Ishikawa (cell line): ENCODE measurements around the gene EPB41L2.

Source experiments
- CEBPB ChIP-seq: IDR thresholded peaks from 2 replicates; pipeline ENCODE4 v1.6.1; 2012
- CREB1 ChIP-seq: IDR thresholded peaks from 2 replicates; pipeline ENCODE4 v1.6.1; 2012; ENCODE audit warnings: low read depth
- EGR1 ChIP-seq: IDR thresholded peaks from 2 replicates; pipeline ENCODE4 v1.6.1; 2012
- EP300 ChIP-seq: IDR thresholded peaks from 2 replicates; pipeline ENCODE4 v1.6.1; 2012; ENCODE audit warnings: borderline replicate concordance
- FOXM1 ChIP-seq: IDR thresholded peaks from 2 replicates; pipeline ENCODE4 v1.6.1; 2012; ENCODE audit warnings: low read depth, borderline replicate concordance
- NFIC ChIP-seq: IDR thresholded peaks from 2 replicates; pipeline ENCODE4 v1.6.1; 2012
- RAD21 ChIP-seq: IDR thresholded peaks from 2 replicates; pipeline ENCODE4 v1.6.1; 2012; ENCODE audit warnings: low read depth
- TAF1 ChIP-seq: IDR thresholded peaks from 2 replicates; pipeline ENCODE4 v1.6.1; 2012; ENCODE audit warnings: low read depth, mild to moderate bottlenecking
- TCF12 ChIP-seq: IDR thresholded peaks from 2 replicates; pipeline ENCODE4 v1.6.1; 2012; ENCODE audit warnings: low read depth
- TEAD4 ChIP-seq: IDR thresholded peaks from 2 replicates; pipeline ENCODE4 v1.6.1; 2012
- YY1 ChIP-seq: IDR thresholded peaks from 2 replicates; pipeline ENCODE4 v1.6.1; 2012; ENCODE audit warnings: low read depth
- TF ChIP-seq, protein P1 (sequence below): IDR thresholded peaks from 2 replicates; pipeline ENCODE4 v1.6.1; 2012; ENCODE audit warnings: low read depth, mild to moderate bottlenecking
- TF ChIP-seq, protein P2 (sequence below): IDR thresholded peaks from 2 replicates; pipeline ENCODE4 v1.6.1; 2012
- TF ChIP-seq, protein P3 (sequence below): IDR thresholded peaks from 2 replicates; pipeline ENCODE4 v1.6.1; 2012

DNA sequence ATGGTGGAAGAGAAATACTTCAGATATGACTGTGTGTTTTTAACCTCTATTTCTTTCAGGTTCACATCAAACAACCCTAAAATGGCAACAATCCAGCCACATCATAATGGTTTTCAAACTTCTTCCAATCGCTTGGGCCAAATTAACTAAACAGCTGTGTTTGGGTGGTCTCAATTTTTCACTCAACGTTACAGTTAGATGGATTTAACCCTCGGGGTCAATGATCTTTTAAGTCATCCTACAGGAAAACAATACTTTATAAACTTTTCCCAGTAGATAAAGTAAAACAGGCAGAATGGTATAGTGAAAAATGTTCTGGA is 60.4 kb downstream of the EPB41L2 start:
- TF ChIP-seq, protein P1, sequence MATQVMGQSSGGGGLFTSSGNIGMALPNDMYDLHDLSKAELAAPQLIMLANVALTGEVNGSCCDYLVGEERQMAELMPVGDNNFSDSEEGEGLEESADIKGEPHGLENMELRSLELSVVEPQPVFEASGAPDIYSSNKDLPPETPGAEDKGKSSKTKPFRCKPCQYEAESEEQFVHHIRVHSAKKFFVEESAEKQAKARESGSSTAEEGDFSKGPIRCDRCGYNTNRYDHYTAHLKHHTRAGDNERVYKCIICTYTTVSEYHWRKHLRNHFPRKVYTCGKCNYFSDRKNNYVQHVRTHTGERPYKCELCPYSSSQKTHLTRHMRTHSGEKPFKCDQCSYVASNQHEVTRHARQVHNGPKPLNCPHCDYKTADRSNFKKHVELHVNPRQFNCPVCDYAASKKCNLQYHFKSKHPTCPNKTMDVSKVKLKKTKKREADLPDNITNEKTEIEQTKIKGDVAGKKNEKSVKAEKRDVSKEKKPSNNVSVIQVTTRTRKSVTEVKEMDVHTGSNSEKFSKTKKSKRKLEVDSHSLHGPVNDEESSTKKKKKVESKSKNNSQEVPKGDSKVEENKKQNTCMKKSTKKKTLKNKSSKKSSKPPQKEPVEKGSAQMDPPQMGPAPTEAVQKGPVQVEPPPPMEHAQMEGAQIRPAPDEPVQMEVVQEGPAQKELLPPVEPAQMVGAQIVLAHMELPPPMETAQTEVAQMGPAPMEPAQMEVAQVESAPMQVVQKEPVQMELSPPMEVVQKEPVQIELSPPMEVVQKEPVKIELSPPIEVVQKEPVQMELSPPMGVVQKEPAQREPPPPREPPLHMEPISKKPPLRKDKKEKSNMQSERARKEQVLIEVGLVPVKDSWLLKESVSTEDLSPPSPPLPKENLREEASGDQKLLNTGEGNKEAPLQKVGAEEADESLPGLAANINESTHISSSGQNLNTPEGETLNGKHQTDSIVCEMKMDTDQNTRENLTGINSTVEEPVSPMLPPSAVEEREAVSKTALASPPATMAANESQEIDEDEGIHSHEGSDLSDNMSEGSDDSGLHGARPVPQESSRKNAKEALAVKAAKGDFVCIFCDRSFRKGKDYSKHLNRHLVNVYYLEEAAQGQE: no peak
- TF ChIP-seq NFIC (no peak), TEAD4 (no peak), RAD21 (no peak), YY1 (no peak), FOXM1 (no peak), CREB1 (no peak), EP300 (no peak), TCF12 (no peak), EGR1 (no peak), TAF1 (no peak), CEBPB (no peak)
- TF ChIP-seq, protein P2, sequence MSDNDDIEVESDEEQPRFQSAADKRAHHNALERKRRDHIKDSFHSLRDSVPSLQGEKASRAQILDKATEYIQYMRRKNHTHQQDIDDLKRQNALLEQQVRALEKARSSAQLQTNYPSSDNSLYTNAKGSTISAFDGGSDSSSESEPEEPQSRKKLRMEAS: no peak
- TF ChIP-seq, protein P3, sequence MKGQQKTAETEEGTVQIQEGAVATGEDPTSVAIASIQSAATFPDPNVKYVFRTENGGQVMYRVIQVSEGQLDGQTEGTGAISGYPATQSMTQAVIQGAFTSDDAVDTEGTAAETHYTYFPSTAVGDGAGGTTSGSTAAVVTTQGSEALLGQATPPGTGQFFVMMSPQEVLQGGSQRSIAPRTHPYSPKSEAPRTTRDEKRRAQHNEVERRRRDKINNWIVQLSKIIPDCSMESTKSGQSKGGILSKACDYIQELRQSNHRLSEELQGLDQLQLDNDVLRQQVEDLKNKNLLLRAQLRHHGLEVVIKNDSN: no peak
